Measurements from ENCODE around the gene RAB8B.
"Not testable (repeated sequence)": the region's sequence is repeated elsewhere in the genome, so short reads cannot be mapped to it uniquely, and the experiment has no call there.

RAB8B gene

GRCh38 chr15:63208824-63209223 is 19.4 kb downstream of the RAB8B start:
- DNase-seq (ENCODE audit: low read depth in 2 of 2): not testable (repeated sequence)

DNA sequence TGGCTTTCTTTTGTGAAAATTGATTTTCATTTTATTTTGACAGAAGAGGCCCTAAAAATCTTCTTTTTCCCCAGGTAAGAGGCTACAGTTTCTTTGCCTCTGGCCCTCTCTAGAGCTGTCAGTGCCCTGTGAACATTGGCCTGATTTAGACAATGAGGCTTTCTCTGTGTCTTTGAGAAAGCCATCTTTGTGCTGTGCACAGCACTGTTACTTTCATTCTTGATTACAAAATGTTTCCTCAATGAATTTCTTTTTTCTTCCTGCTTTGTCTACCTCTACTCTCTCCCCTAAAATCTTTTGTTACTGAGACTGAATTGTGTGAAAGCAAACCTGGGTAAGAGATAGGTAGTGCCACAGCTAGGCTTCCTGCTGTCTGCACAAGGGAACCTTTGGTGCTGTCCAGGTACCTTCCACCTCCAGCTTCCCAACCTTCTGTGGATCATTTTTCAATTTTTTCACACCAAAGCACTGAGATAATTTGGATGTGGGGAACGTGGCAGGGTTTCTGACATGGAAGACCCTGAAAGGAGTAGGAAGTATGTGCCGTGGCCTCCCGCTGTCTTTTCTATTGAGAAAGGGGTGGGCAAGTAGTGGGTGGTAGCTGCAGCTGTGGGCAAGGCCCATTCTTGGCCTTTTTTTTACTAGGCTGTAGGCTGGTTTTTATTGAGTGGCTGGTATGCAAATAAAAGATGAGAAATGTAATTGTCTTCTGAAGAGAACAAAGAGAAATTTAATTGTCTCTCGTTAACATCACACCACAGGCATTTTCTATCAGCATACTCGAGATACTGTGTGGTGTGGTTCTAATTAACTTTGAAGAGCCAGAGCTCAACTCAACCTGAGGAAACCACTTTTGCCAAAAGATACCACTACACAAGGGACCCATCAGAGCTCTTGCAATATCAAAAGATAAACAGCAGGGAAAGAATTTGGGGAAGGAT is 21.0 kb downstream of the RAB8B start:
- DNase-seq (ENCODE audit: low read depth in 2 of 2): no peak

GRCh38 chr15:63211092-63211490 is 21.7 kb downstream of the RAB8B start:
- DNase-seq (ENCODE audit: low read depth in 2 of 2): no peak

- DNase-seq (ENCODE audit: low read depth in 2 of 2): no peak
Measured at GRCh38 chr15:63211549-63211948, 22.1 kb downstream of the RAB8B start.

DNA sequence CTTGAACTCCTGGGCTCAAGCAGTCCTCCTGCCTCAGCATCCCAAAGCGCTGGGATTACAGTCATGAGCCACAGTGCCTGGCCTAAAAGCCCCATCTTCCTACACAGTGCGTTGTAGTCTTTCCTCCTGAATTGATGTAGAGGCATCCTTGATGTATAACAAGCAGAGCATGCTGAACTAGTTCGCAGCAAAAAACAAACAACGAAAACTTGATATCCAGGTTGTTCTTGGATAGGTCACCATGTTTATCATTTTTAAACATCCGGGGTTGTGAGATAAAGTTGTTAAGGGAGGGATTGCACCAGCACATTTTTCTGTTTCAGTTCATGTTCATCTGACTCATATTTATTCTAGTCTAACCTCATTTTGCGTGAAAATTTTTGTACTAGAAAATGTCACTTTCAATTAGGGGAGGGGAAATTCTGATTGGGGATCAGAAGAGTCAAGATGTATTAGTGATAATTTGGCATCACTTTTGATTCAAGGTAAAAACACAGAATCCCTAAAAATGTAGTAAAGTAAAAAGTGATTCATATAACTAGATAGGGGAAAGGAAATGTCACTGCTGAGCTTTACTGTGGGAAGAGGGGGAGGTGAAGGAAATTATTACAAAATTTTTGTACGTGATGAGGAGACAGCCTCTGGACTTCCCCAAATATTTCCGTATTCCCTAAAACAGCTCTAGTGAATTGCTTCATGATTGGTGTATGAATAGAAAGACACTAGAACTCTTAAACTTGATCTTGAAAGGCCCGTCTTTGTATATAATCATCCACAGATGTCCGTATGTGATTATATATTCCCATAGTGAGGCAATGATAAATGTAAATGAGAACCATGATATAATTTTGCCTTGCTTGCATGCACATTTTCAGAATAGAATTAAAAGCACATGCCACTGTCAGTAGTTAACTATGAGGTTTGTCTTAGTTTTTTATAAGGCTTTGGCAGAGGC is 22.9 kb downstream of the RAB8B start:
- no peak for DNase-seq (ENCODE audit: low read depth in 2 of 2)

DNA sequence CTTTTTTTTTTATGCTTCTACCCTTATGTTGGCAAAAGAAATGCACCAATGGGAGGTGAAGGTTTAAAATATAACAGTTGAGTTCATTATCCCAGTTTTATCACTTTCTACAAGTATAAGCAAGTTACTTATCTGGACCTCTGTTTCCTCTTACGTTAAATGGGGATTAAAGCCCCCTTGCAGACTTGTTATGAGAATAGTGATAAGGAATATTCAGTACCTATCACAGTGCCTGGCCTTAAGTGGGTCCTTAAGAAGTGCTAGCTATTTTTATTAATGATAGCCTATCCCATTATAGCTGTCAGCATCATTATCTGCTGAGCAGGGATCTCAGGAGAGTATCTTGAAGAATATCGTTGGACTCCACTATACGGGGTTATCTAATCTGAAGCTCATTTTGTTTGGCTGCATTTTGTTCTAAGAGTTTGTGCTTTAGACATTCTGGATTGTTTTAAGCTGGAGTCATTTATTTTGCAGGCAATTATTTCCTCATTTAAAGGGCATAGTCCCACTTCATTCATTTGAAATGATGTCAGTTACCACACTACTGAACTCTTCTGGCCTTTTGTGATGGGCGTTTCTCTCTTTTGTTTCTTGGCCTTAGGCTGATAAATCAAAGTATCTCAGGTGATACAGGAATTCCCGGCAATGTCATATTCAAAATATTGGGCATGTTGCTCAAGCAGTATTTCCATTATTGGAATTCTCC is 28.8 kb downstream of the RAB8B start:
- DNase-seq (ENCODE audit: low read depth in 2 of 2): no peak

DNA sequence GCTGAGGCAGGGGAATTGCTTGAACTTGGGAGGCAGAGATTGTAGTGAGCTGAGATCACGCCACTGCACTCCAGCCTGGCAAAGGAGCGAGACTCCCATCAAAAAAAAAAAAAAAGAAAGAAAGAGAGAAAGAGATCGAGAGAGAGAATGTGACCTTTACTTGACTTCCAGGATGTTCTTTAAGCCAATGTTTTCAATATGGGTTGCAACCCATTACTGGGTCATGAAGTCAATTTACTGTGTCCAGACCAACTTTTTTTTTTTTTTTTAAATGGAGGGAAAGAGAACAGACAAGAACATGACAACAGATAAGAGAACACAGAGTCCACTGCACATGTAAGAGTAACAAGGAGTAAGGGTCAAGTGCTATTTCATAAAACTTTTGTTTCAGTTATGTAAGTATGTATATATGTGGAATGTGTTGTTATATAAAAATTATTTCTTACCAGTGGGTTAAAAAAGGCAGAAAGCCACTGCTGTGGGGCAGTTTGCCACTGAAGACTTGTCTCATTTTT is 29.8 kb downstream of the RAB8B start:
- DNase-seq (ENCODE audit: low read depth in 2 of 2): no peak

DNA sequence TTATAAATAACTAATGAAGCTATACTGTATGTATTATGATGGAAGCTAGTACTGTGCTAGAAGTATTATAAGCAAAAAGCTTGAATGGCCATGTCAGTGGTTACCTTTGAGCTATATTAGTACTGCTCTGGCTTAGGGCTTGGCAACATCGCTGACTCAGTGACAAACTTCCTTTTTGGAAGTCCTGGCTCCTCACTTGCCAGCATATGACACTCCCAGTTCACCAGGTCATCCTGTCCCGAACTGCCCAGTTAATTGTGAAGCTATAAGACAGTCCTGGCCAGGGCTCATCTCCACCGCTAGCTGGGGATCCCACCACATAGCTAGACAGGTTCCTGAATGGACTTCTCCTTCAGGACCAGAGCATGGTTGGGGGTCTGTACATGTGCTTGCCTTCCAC is 31.9 kb downstream of the RAB8B start:
- DNase-seq (ENCODE audit: low read depth in 2 of 2): no peak

GRCh38 chr15:63223463-63223862 is 34.1 kb downstream of the RAB8B start:
- no peak for DNase-seq (ENCODE audit: low read depth in 2 of 2)

GRCh38 chr15:63225381-63225780 is 36.0 kb downstream of the RAB8B start:
- DNase-seq (ENCODE audit: low read depth in 2 of 2): no peak

GRCh38 chr15:63226155-63226883 is 36.9 kb downstream of the RAB8B start:
- no peak for DNase-seq (ENCODE audit: low read depth in 2 of 2)

GRCh38 chr15:63226966-63227401 is 37.6 kb downstream of the RAB8B start:
- DNase-seq (ENCODE audit: low read depth in 2 of 2): no peak

GRCh38 chr15:63227689-63228088 is 38.3 kb downstream of the RAB8B start:
- no peak for DNase-seq (ENCODE audit: low read depth in 2 of 2)

DNA sequence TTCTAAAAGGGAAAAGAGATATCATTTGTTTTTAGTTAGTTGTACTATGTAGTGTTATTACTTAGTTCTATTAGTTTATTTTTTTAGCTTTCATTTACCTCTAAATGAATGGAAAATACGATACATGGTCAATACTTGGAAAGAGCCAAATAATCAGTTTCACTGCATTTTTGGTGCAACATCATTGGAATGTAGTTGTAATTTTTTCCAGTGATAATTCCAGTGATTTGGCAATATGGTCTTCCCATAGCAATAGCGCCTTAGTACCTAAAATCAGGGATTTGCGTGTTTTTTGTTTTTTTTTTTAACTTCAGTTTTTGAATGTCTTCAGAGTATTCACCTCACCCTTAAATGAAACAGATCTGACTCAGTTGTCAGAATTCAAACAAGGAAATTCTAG is 41.8 kb downstream of the RAB8B start:
- no peak for DNase-seq (ENCODE audit: low read depth in 2 of 2)

- no peak for DNase-seq (ENCODE audit: low read depth in 2 of 2)
Measured at GRCh38 chr15:63231706-63232105, 42.3 kb downstream of the RAB8B start.

- DNase-seq (ENCODE audit: low read depth in 2 of 2): no peak
Measured at GRCh38 chr15:63232405-63232804, 43.0 kb downstream of the RAB8B start.

DNA sequence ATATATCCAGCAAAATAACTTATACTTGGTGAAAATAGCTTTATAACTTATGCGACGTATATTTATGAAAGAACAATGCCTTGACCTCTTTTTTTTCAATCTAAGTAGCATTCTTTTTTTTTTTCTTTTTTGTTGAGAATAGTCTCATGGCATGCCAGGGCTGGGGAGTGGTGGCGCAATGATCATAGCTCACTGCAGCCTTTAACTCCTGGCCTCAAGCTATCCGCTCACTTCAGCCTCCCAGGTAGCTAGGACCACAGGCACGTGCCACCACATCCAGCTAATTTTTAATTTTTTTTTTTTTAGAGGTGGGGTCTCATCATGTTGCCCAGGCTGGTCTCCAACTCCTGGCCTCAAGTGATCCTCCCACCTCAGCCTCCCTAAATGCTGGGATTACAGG is 43.5 kb downstream of the RAB8B start:
- DNase-seq (ENCODE audit: low read depth in 2 of 2): no peak

GRCh38 chr15:63233667-63234423 is 44.4 kb downstream of the RAB8B start:
- DNase-seq (ENCODE audit: low read depth in 2 of 2): no peak

DNA sequence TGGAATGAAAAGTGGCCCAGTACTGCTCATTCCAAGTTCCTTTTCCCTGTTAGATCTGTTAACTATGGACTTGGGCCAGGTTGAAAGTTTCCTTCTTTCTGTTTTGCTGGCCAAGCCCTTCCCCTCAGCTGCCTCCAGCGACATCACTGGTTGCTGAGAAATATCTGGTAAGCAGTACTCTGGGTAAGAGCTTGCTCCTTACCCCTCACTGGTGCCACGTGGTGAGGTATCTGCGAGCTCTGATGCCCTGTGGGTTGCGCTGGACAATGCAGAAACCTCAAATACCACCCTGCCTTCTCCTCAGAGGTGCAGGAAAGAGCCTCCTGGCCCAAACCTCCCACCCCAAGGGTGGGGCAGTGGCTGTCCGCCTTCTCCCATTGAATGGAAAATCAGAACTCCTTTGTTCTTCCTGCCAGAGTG is 45.1 kb downstream of the RAB8B start:
- DNase-seq (ENCODE audit: low read depth in 2 of 2): no peak

- DNase-seq (ENCODE audit: low read depth in 2 of 2): no peak
Measured at GRCh38 chr15:63236272-63236671, 46.9 kb downstream of the RAB8B start.

Data from stimulated activated CD4-positive, alpha-beta T cell treated with anti-CD3 and anti-CD28 coated beads, Interleukin-1b, Interleukin-23, amount 100 ng/mL, for 1 hour (primary cell).